ENCODE data around the gene FOXF2. TPM values are rescaled to one million over a fixed set of nuclear protein-coding genes. Genes with fewer than 3 reads are reported as not detected.

Gene FOXF2
- polyA plus RNA-seq, 3 donors: 0.10 to 0.34 TPM; not detected in 1

Other genes starting within 250 kb of the FOXF2 start
- gene FOXQ1, start 77.5 kb upstream of the FOXF2 start, polyA plus RNA-seq (ENCODE audit: insufficient read length in 3 of 3): 10 to 100 TPM; 12.1 to 16.9 (median 14.3) TPM
- gene FOXC1, start 220.3 kb downstream of the FOXF2 start, polyA plus RNA-seq (ENCODE audit: insufficient read length in 3 of 3): 10 to 100 TPM; 74.7 to 77.6 (median 76.7) TPM